AG04449 (cell line): ENCODE measurements around the gene CHMP2B.
A peak's percentile ranks its signal among the peaks of the same experiment; 100 is the strongest.

Experiments used
- CTCF ChIA-PET: fragments of 350-600 bp; formaldehyde crosslinking; extraction: SDS; loops from one replicate; lab custom pipeline; 2021; ENCODE audit warnings: antibody characterized with exemption; lab: Yijun Ruan, JAX
- POLR2A ChIA-PET: fragments of 400-600, 350-600 bp; formaldehyde crosslinking; extraction: SDS; loops from one replicate; lab custom pipeline; 2020; ENCODE audit warnings: antibody characterized with exemption, inconsistent platforms; lab: Yijun Ruan, JAX
- DNase-seq: peaks from one replicate; pipeline ENCODE4 v3.0.0-alpha.2; 2010; ENCODE audit warnings: low read depth, low spot score
- H3K4me3 ChIP-seq: 2 replicates; pipeline ENCODE4 v1.5.1; 2011; ENCODE audit warnings: low read depth, mild to moderate bottlenecking, control low read depth, low read length
- CTCF ChIP-seq: IDR thresholded peaks from one replicate; pipeline ENCODE4 v1.5.1; 2011; ENCODE audit warnings: mild to moderate bottlenecking, moderate library complexity, low read length, control low read depth, inconsistent platforms; ENCODE audit not compliant: insufficient read depth; ENCODE audit errors: missing control alignments

CHMP2B gene

GRCh38 chr3:87248831-87249230, 21.7 kb downstream of the CHMP2B start:
- no peak for TF ChIP-seq CTCF
- ChIA-PET POLR2A (no interaction called here), CTCF (interaction anchor here (7.7 kb wide), 1 partner anchor 12 kb away, joined by 75 read pairs; no protein-coding TSS in a partner anchor)
- H3K4me3 ChIP-seq = no peak overlapping the region
- DNase-seq = no peak

- CTCF ChIA-PET = interaction anchor here (7.7 kb wide), 1 partner anchor 11 kb away, joined by 75 read pairs; no protein-coding TSS in a partner anchor
- no peak overlapping the region for H3K4me3 ChIP-seq
- TF ChIP-seq CTCF = no peak
- DNase-seq = no peak
- POLR2A ChIA-PET = no interaction called here
Observed at GRCh38 chr3:87250009-87250408, 22.9 kb downstream of the CHMP2B start.

- peak; percentile 4 for DNase-seq
- CTCF ChIA-PET = interaction anchor here (0.7 to 5.0 kb wide), 34 partner anchors 10 to 920 kb away, joined by 3 to 75 read pairs (median 5); partner anchors contain the start of genes CHMP2B and POU1F1
- POLR2A ChIA-PET = no interaction called here
- no peak overlapping the region for H3K4me3 ChIP-seq
- TF ChIP-seq CTCF = peak; percentile 40
Observed at GRCh38 chr3:87260270-87260669, 33.2 kb downstream of the CHMP2B start.

GRCh38 chr3:87261925-87262324, 34.8 kb downstream of the CHMP2B start:
- POLR2A ChIA-PET = no interaction called here
- TF ChIP-seq CTCF = no peak
- no peak overlapping the region for H3K4me3 ChIP-seq
- CTCF ChIA-PET = interaction anchor here (0.6 to 5.0 kb wide), 12 partner anchors 9 to 744 kb away, joined by 3 to 75 read pairs (median 11); no protein-coding TSS in a partner anchor
- DNase-seq = no peak

GRCh38 chr3:87267953-87268645, 41.0 kb downstream of the CHMP2B start:
- ChIA-PET POLR2A (no interaction called here), CTCF (no interaction called here)
- TF ChIP-seq CTCF = no peak
- no peak overlapping the region for H3K4me3 ChIP-seq
- DNase-seq = no peak

GRCh38 chr3:87268646-87269211, 41.6 kb downstream of the CHMP2B start:
- POLR2A ChIA-PET = no interaction called here
- no peak overlapping the region for H3K4me3 ChIP-seq
- CTCF ChIA-PET = interaction anchor here (3.6 kb wide), 1 partner anchor 8 kb away, joined by 41 read pairs; no protein-coding TSS in a partner anchor
- DNase-seq = no peak
- TF ChIP-seq CTCF = no peak
